MCF 10A (cell line): ENCODE measurements around the gene UBE3C. TPM values are rescaled to one million over a fixed set of nuclear protein-coding genes. Genes with fewer than 3 reads are reported as not detected.
"Not testable (repeated sequence)": the region's sequence is repeated elsewhere in the genome, so short reads cannot be mapped to it uniquely, and the experiment has no call there.

Experiments
- BruUV-seq: library from RNA; stranded (reverse); fragments of 400-500 nt; replicated peaks from 2 replicates; lab custom pipeline; 2021; lab: Mats Ljungman, UMichigan
- CTCF ChIA-PET: fragments of 300-600 bp; sonication (Branson Sonifier 250); formaldehyde crosslinking; extraction: SDS; loops from one replicate; lab custom pipeline; 2021; ENCODE audit warnings: antibody characterized with exemption, inconsistent platforms; lab: Yijun Ruan, JAX
- POLR2A ChIA-PET: fragments of 300-600, 350-650 bp; sonication (Branson Sonifier 250); formaldehyde crosslinking; extraction: SDS; loops from one replicate; lab custom pipeline; 2020; ENCODE audit warnings: antibody characterized with exemption, inconsistent platforms; lab: Yijun Ruan, JAX
- DNase-seq: peaks from one replicate; pipeline ENCODE4 v3.0.0-alpha.2; 2018; ENCODE audit not compliant: unreplicated experiment
- H3K27ac Mint-ChIP-seq: one replicate; pipeline ENCODE4 v1.8.0; 2022; ENCODE audit warnings: mild to moderate bottlenecking, low read depth, mixed read lengths; ENCODE audit not compliant: unreplicated experiment
- H3K27me3 Mint-ChIP-seq: one replicate; pipeline ENCODE4 v1.8.0; 2022; ENCODE audit warnings: mixed read lengths; ENCODE audit not compliant: insufficient read depth, unreplicated experiment
- H3K36me3 Mint-ChIP-seq: one replicate; pipeline ENCODE4 v1.8.0; 2022; ENCODE audit warnings: mild to moderate bottlenecking, moderate library complexity, mixed read lengths; ENCODE audit not compliant: insufficient read depth, unreplicated experiment
- H3K4me1 Mint-ChIP-seq: one replicate; pipeline ENCODE4 v1.8.0; 2022; ENCODE audit warnings: mixed read lengths; ENCODE audit not compliant: insufficient read depth, unreplicated experiment
- H3K4me3 Mint-ChIP-seq: one replicate; pipeline ENCODE4 v1.8.0; 2022; ENCODE audit warnings: mild to moderate bottlenecking, moderate library complexity, mixed read lengths; ENCODE audit not compliant: unreplicated experiment
- H3K9me3 Mint-ChIP-seq: one replicate; pipeline ENCODE4 v1.8.0; 2022; ENCODE audit warnings: mixed read lengths; ENCODE audit not compliant: unreplicated experiment
- CTCF ChIP-seq: fragments of 200-600 bp; IDR thresholded peaks from one replicate; pipeline ENCODE4 v1.8.0; 2022; ENCODE audit warnings: antibody characterized with exemption, mild to moderate bottlenecking; ENCODE audit not compliant: unreplicated experiment
- intact Hi-C: fragments of 100-400 bp; cut with micrococcal nuclease; formaldehyde crosslinking; loops from 2 replicates; pipeline ENCODE4 v1.14.1; 2022
- total RNA-seq: library from RNA; stranded (reverse); gene quantifications from 2 replicates; pipeline ENCODE4 v1.2.3, GENCODE V29; 2022

The UBE3C gene
- total RNA-seq, 1 experiment from 2014 or later, result 72.8 TPM

DNA sequence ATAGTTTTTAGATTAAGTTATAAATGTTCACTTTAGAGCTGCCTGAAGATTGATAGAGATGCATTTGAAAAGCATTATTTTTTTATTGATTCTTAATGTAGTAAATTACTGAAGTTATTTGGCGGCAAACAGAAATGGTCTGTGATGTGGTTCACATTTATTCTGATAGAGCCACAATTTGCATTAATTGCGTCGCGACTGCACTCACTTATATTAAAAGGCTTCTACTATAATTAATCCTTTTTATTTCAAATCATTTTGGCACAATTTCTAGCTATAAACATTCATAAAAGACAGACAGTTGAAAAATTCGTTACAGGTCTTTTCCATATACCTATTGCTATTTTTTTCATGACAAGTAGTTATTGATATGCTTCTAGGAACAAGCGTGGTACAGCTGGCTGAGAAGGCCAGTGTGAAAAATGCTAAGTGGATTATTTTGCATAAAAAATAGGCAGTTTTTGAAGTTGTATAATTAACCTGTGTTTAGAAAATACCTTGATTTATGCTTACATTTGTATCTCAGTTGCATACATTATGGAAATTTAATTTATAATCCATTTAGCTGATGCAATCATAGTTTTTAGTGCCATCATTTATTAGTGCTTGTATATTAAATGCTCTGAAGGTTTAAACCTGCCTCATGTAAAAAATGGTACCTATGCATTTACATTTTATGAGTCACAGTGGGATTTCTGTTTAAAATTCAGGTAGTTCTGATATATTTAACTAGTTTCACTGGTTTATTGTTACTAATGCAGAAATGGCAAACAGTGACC lies 106.0 kb downstream of the UBE3C start:
- no peak for TF ChIP-seq CTCF
- intact Hi-C loops, result no loop called here

DNA sequence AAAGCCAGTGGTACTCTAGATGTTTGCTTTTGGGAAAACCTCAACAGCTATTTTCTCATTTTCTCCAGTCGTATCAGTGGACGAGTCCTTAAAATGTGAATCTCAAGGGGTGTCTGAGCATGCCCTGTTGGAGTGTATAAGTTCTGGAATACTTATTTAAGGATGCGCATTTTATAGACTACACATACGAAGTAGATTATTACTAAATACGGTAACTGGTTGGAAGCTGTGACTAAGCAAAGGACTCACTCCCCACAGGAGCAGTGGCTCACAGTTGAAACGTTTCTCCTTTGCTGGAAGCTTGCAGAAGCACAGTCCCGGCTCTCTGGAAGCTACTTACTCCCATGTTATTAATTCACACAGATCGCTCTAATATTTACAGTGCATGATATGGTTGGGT lies 107.3 kb downstream of the UBE3C start:
- ChIA-PET CTCF (interaction anchor here (0.7 to 1.4 kb wide), 3 partner anchors 7 to 353 kb away, joined by 3 read pairs; partner anchors contain the start of gene LMBR1), POLR2A (interaction anchor here (0.7 kb wide), 1 partner anchor 54 kb away, joined by 3 read pairs; no protein-coding TSS in a partner anchor)
- H3K4me3 Mint-ChIP-seq, result no peak overlapping the region
- TF ChIP-seq CTCF, result no peak
- intact Hi-C loops, result no loop called here
- no peaks in the 10 kb centered on the region for H3K9me3 Mint-ChIP-seq
- DNase-seq, result no peak
- no peaks in the 10 kb centered on the region for H3K27me3 Mint-ChIP-seq
- no peak overlapping the region for H3K27ac Mint-ChIP-seq
- no TSS peak for BruUV-seq
- no peaks in the 10 kb centered on the region for H3K4me1 Mint-ChIP-seq
- H3K36me3 Mint-ChIP-seq, result peaks cover 67% of the 10 kb centered on the region

More for the DNA sequence above, 106.0 kb downstream of the UBE3C start:
- Mint-ChIP-seq H3K27me3 (no peaks in the 10 kb centered on the region), H3K4me3 (no peak overlapping the region), H3K4me1 (no peaks in the 10 kb centered on the region), H3K9me3 (no peaks in the 10 kb centered on the region), H3K27ac (no peak overlapping the region), H3K36me3 (peaks cover 68% of the 10 kb centered on the region)
- DNase-seq, result no peak
- ChIA-PET POLR2A (interaction anchor here (0.7 kb wide), 1 partner anchor 82 kb away, joined by 3 read pairs; no protein-coding TSS in a partner anchor), CTCF (interaction anchor here (0.7 to 0.8 kb wide), 3 partner anchors 11 to 100 kb away, joined by 3 to 5 read pairs (median 4); no protein-coding TSS in a partner anchor)
- BruUV-seq, result no TSS peak

- no peaks in the 10 kb centered on the region for H3K27me3 Mint-ChIP-seq
- H3K4me3 Mint-ChIP-seq, result no peak overlapping the region
- POLR2A ChIA-PET, result interaction anchor here (2.8 kb wide), 1 partner anchor 90 kb away, joined by 12 read pairs; no protein-coding TSS in a partner anchor
- BruUV-seq, result no TSS peak
- CTCF ChIA-PET, result interaction anchor here (0.7 to 3.8 kb wide), 13 partner anchors 8 to 136 kb away, joined by 3 to 37 read pairs (median 5); no protein-coding TSS in a partner anchor
- intact Hi-C loops, result no loop called here
- TF ChIP-seq CTCF, result no peak
- DNase-seq, result no peak
- no peak overlapping the region for H3K27ac Mint-ChIP-seq
- H3K4me1 Mint-ChIP-seq, result no peaks in the 10 kb centered on the region
- H3K9me3 Mint-ChIP-seq, result no peaks in the 10 kb centered on the region
- peaks cover 66% of the 10 kb centered on the region for H3K36me3 Mint-ChIP-seq
Observed at GRCh38 chr7:157248659-157249058, 109.9 kb downstream of the UBE3C start.

GRCh38 chr7:157250605-157251228 lies 112.0 kb downstream of the UBE3C start:
- H3K4me1 Mint-ChIP-seq, result no peaks in the 10 kb centered on the region
- H3K36me3 Mint-ChIP-seq, result peaks cover 84% of the 10 kb centered on the region
- no TSS peak for BruUV-seq
- POLR2A ChIA-PET, result interaction anchor here (0.6 to 2.8 kb wide), 2 partner anchors 88 to 279 kb away, joined by 3 to 12 read pairs; no protein-coding TSS in a partner anchor
- no peaks in the 10 kb centered on the region for H3K27me3 Mint-ChIP-seq
- no peak overlapping the region for H3K4me3 Mint-ChIP-seq
- peak; percentile 68 for TF ChIP-seq CTCF
- H3K9me3 Mint-ChIP-seq, result no peaks in the 10 kb centered on the region
- peak; percentile 71 for DNase-seq
- H3K27ac Mint-ChIP-seq, result no peak overlapping the region
- intact Hi-C loops, result no loop called here
- CTCF ChIA-PET, result interaction anchor here (0.5 to 3.8 kb wide), 34 partner anchors 9 to 281 kb away, joined by 3 to 37 read pairs (median 5); no protein-coding TSS in a partner anchor

GRCh38 chr7:157251817-157252216 lies 113.1 kb downstream of the UBE3C start:
- H3K36me3 Mint-ChIP-seq, result peaks cover 77% of the 10 kb centered on the region
- intact Hi-C loops, H3K9me3 Mint-ChIP-seq, BruUV-seq, H3K27me3 Mint-ChIP-seq, H3K4me3 Mint-ChIP-seq, DNase-seq, H3K27ac Mint-ChIP-seq, H3K4me1 Mint-ChIP-seq: not testable (repeated sequence)
- ChIA-PET CTCF (interaction anchor here (0.6 to 3.5 kb wide), 9 partner anchors 10 to 282 kb away, joined by 3 to 31 read pairs (median 5); no protein-coding TSS in a partner anchor), POLR2A (interaction anchor here (2.8 kb wide), 1 partner anchor 87 kb away, joined by 12 read pairs; no protein-coding TSS in a partner anchor)
